Measurements from ENCODE around the gene APBB1. TPM values are rescaled to one million over a fixed set of nuclear protein-coding genes. Genes with fewer than 3 reads are reported as not detected.

Gene APBB1
- total RNA-seq, 1 donor from 2014 or later, result 40.9 TPM

- intact Hi-C loops (cut with DNase I), result no loop called here
- ATAC-seq (peak; percentile 74), DNase-seq (peak; percentile 66)
- Histone ChIP-seq H3K9me3 (no peaks in the 10 kb centered on the region), H3K36me3 (no peaks in the 10 kb centered on the region), H3K27me3 (no peaks in the 10 kb centered on the region), H3K4me1 (peaks cover 2% of the 10 kb centered on the region), H3K27ac (no peak overlapping the region), H3K4me3 (no peak overlapping the region)
- TF ChIP-seq CTCF (IDR thresholded peaks at IDR 0.05), result no peak
These were observed 56.6 kb downstream of the APBB1 start for GRCh38 chr11:6362185-6362872.

- H3K27me3 ChIP-seq, result no peaks in the 10 kb centered on the region
- no peaks in the 10 kb centered on the region for H3K36me3 ChIP-seq
- no peak overlapping the region for H3K27ac ChIP-seq
- no peak overlapping the region for H3K4me3 ChIP-seq
- peaks cover 15% of the 10 kb centered on the region for H3K4me1 ChIP-seq
- TF ChIP-seq CTCF (IDR thresholded peaks at IDR 0.05), result no peak
- no peaks in the 10 kb centered on the region for H3K9me3 ChIP-seq
- no peak for ATAC-seq
- intact Hi-C loops (cut with DNase I), result no loop called here
- no peak for DNase-seq
These were observed 58.7 kb downstream of the APBB1 start for GRCh38 chr11:6360183-6360582.

- H3K27me3 ChIP-seq, result no peaks in the 10 kb centered on the region
- TF ChIP-seq CTCF (IDR thresholded peaks at IDR 0.05), result no peak
- H3K36me3 ChIP-seq, result no peaks in the 10 kb centered on the region
- ATAC-seq (peak; percentile 39), DNase-seq (no peak)
- H3K4me1 ChIP-seq, result peaks cover 15% of the 10 kb centered on the region
- H3K4me3 ChIP-seq, result no peak overlapping the region
- intact Hi-C loops (cut with DNase I), result no loop called here
- no peak overlapping the region for H3K27ac ChIP-seq
- H3K9me3 ChIP-seq, result no peaks in the 10 kb centered on the region
These were observed 61.7 kb downstream of the APBB1 start for GRCh38 chr11:6357222-6357621.

- DNase-seq (no peak), ATAC-seq (peak; percentile 30)
- intact Hi-C loops (cut with DNase I), result no loop called here
- H3K27ac ChIP-seq, result no peak overlapping the region
- peaks cover 15% of the 10 kb centered on the region for H3K4me1 ChIP-seq
- H3K27me3 ChIP-seq, result no peaks in the 10 kb centered on the region
- no peaks in the 10 kb centered on the region for H3K9me3 ChIP-seq
- no peaks in the 10 kb centered on the region for H3K36me3 ChIP-seq
- TF ChIP-seq CTCF (IDR thresholded peaks at IDR 0.05), result no peak
- H3K4me3 ChIP-seq, result no peak overlapping the region
These were observed 62.3 kb downstream of the APBB1 start for GRCh38 chr11:6356503-6357055.

GRCh38 chr11:6354651-6355485, 64.0 kb downstream of the APBB1 start:
- Histone ChIP-seq H3K27ac (no peak overlapping the region), H3K4me3 (no peak overlapping the region), H3K36me3 (no peaks in the 10 kb centered on the region), H3K9me3 (no peaks in the 10 kb centered on the region), H3K4me1 (peaks cover 15% of the 10 kb centered on the region), H3K27me3 (no peaks in the 10 kb centered on the region)
- DNase-seq (no peak), ATAC-seq (no peak)
- no peak for TF ChIP-seq CTCF (IDR thresholded peaks at IDR 0.05)
- intact Hi-C loops (cut with DNase I), result no loop called here
